ENCODE results near the gene TRMT112.
A peak's percentile ranks its signal among the peaks of the same experiment; 100 is the strongest.

The TRMT112 gene

GRCh38 chr11:64268893-64269539 lies 48.3 kb downstream of the TRMT112 start:
- in situ Hi-C loops (cut with MboI; ENCODE audit: low sequenced_read_pairs, unreplicated experiment): no loop called here
- DNase-seq (ENCODE audit: low spot score): peak; percentile 72
- peak; percentile 6 for TF ChIP-seq CTCF (IDR thresholded peaks at IDR 0.05; ENCODE audit: borderline replicate concordance, control extremely low read depth, extremely low read depth, insufficient read depth, missing control alignments)

DNA sequence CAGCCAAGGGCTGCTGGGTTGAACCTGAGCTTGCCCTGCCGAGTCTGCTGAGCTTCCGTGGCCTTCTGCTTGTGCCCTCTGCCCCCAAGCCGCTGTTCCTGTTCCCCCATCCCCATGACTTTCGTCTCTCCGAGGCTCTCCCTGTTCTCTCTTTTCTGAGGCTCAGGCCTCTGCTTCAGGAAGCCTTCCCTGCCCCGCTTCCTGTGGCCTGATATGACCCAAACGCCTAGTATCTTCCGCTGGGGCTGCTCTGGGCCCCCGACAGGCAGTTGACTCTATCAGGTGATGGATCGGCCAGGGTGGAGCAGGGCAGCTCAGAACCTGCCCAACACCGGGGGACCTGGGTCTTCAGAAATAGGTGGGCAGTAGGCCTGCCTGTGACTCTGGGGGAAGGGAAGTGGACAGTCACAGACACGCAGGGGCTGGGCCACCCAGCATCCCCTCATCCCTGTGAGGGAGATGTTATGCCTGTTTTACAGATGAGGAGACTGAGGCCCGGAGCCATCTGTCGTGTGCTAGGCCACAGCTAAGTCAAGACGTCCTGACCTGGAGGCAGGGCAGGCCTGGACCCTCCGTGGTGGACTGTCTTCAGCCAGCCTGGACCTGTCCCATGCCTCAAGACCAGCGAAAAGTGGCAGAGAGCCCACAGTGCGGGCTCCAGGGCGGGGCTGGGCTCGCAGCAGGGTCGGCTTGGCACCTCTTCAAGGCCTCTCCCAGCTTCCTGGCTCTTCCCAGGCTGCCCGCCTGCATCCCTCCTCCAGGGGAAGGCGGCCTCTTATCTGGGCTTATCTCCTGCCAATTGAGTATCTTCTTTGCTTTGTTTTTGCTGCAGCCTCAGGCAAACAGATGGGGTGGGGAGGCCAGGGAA lies 49.1 kb downstream of the TRMT112 start:
- in situ Hi-C loops (cut with MboI; ENCODE audit: low sequenced_read_pairs, unreplicated experiment): no loop called here
- TF ChIP-seq CTCF (IDR thresholded peaks at IDR 0.05; ENCODE audit: borderline replicate concordance, control extremely low read depth, extremely low read depth, insufficient read depth, missing control alignments): no peak
- no peak for DNase-seq (ENCODE audit: low spot score)

DNA sequence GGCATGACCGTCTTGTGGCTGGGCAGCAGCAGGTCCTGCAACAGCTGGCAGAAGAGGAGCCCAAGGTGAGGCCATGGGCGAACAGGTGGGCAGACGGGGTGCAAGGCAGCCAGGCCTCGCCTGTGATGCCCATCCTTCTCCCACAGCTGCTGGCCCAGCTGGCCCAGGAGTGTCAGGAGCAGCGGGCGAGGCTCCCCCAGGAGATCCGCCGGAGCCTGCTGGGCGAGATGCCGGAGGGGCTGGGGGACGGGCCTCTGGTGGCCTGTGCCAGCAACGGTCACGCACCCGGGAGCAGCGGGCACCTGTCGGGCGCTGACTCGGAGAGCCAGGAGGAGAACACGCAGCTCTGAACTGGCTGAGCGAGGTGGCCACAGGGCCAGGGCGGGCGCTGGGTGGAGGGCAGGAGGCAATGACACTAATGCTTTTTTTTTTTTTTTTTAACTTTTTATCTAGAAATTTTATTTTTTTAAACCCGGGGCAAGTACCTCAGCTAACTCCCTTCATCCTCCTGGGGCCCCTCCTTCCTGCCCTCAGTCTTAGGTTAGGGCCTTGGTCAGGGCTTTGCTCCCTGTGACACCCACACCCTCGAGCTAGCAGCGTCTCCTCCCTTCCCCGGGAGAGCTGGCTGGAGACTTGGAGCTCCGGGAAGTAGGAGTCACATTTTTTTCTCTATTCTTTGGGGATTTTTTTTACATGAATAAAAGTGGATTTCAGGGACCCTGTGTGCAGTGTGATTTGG lies 50.0 kb downstream of the TRMT112 start:
- no peak for DNase-seq (ENCODE audit: low spot score)

More for the DNA sequence above, 50.0 kb downstream of the TRMT112 start:
- in situ Hi-C loops (cut with MboI; ENCODE audit: low sequenced_read_pairs, unreplicated experiment): no loop called here
- no peak for TF ChIP-seq CTCF (IDR thresholded peaks at IDR 0.05; ENCODE audit: borderline replicate concordance, control extremely low read depth, extremely low read depth, insufficient read depth, missing control alignments)
